ENCODE results near the gene NUDT16L1.

Gene NUDT16L1

DNA sequence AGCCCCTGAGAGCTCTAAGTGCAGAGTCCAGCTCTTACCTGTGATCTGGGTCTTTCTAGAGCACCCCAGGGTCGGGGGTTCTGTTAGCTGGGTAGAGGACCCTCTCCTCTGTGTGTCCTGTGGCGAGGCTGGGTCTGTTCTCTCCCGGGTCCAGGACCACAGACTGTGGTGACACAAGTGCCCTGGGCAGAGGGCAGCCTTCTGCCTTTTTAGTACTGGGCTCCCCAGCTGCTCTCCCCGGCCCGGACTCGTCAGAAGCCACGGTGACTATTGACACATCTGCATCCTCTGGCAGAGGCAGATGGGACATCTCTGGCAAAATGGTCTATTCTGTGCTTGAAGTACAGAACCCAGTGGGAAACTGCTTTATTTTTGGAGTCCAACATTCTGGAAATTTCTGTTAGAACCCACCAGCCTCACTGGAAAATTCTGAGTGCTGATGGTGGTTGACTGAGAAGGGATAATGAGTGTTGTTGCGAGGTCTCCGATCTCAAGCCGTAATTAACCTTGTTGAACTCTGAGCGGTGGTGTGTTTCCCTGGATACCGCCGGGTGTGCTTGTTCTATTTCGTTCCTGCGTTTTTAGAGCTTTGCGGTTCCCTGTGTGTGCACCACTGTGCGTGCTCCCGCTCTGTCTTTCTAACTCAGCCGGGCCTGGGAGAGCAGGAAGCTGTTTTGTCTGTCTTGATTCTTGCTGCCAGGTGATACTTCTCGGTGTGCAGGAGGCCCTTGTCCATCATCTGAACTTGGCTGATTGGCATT lies 26.0 kb upstream of the NUDT16L1 start:
- ATAC-seq, result no peak
- TF ChIP-seq CSDC2 (CRISPR knock-in tag; IDR thresholded peaks at IDR 0.05), result no peak
- TF ChIP-seq POU6F1 (CRISPR knock-in tag; IDR thresholded peaks at IDR 0.05; ENCODE audit: borderline replicate concordance, low read depth), result no peak
- TF ChIP-seq TCF4 (CRISPR knock-in tag; IDR thresholded peaks at IDR 0.05; ENCODE audit: borderline replicate concordance), result no peak
- TF ChIP-seq TSHZ2 (CRISPR knock-in tag; IDR thresholded peaks at IDR 0.05), result no peak
- no peak for TF ChIP-seq CSRNP3 (CRISPR knock-in tag; IDR thresholded peaks at IDR 0.05)
- no peak for TF ChIP-seq SNAI2 (CRISPR knock-in tag; IDR thresholded peaks at IDR 0.05)
- TF ChIP-seq PPARA (CRISPR knock-in tag; IDR thresholded peaks at IDR 0.05; ENCODE audit: borderline replicate concordance), result no peak
- no peak for TF ChIP-seq PATZ1 (CRISPR knock-in tag; IDR thresholded peaks at IDR 0.05; ENCODE audit: borderline replicate concordance)
- TF ChIP-seq GLIS3 (CRISPR knock-in tag; IDR thresholded peaks at IDR 0.05), result no peak
- TF ChIP-seq ZNF565 (CRISPR knock-in tag; conservative IDR thresholded peaks at IDR 0.05; ENCODE audit: low read depth), result no peak
- TF ChIP-seq RARB (CRISPR knock-in tag; IDR thresholded peaks at IDR 0.05), result no peak
- no peak for TF ChIP-seq ZNF8 (CRISPR knock-in tag; IDR thresholded peaks at IDR 0.05)
- TF ChIP-seq BACH2 (CRISPR knock-in tag; IDR thresholded peaks at IDR 0.05; ENCODE audit: borderline replicate concordance), result no peak
- TF ChIP-seq ISL1 (CRISPR knock-in tag; IDR thresholded peaks at IDR 0.05), result no peak
- TF ChIP-seq ZC3H10 (CRISPR knock-in tag; IDR thresholded peaks at IDR 0.05), result no peak
- no peak for TF ChIP-seq ARNTL (CRISPR knock-in tag; IDR thresholded peaks at IDR 0.05; ENCODE audit: borderline replicate concordance, low read depth)
- no peak for TF ChIP-seq TOX (CRISPR knock-in tag; IDR thresholded peaks at IDR 0.05; ENCODE audit: borderline replicate concordance)

DNA sequence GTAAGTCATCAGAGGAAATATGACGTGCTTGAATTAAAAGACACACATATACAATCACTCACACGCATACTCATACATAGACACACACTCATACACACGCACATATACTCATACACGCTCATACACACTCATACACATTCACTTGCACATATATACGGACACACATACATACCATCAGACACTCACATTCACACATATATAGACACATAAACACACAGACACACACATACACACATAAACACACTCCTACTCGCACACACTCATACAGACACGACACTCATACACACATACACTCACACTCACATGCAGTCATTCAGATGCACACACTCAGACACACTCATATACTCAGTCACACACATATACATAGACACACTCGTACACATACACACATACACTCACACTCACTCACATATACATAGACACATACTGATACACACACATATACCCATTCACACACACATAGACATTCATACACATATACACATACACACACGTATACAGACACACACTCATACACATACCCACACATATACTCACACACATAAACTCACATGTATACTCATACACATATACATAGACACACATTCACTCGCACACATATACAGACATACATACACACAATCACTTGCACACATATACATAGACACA lies 24.9 kb upstream of the NUDT16L1 start:
- ATAC-seq, result no peak
- TF ChIP-seq POU6F1 (CRISPR knock-in tag; IDR thresholded peaks at IDR 0.05; ENCODE audit: borderline replicate concordance, low read depth) (no peak), ZNF565 (CRISPR knock-in tag; conservative IDR thresholded peaks at IDR 0.05; ENCODE audit: low read depth) (no peak), ESRRG (CRISPR knock-in tag; IDR thresholded peaks at IDR 0.05) (no peak), TCF4 (CRISPR knock-in tag; IDR thresholded peaks at IDR 0.05; ENCODE audit: borderline replicate concordance) (no peak), GLIS3 (CRISPR knock-in tag; IDR thresholded peaks at IDR 0.05) (no peak), ZFP3 (CRISPR knock-in tag; IDR thresholded peaks at IDR 0.05) (no peak), TOX (CRISPR knock-in tag; IDR thresholded peaks at IDR 0.05; ENCODE audit: borderline replicate concordance) (no peak), ZFP30 (CRISPR knock-in tag; IDR thresholded peaks at IDR 0.05) (no peak), BACH2 (CRISPR knock-in tag; IDR thresholded peaks at IDR 0.05; ENCODE audit: borderline replicate concordance) (no peak), PPARA (CRISPR knock-in tag; IDR thresholded peaks at IDR 0.05; ENCODE audit: borderline replicate concordance) (no peak), ZNF70 (CRISPR knock-in tag; IDR thresholded peaks at IDR 0.05) (no peak)

Data from SK-N-SH treated with all-trans-retinoic acid at 6 μM for 48 hours (cell line).